ENCODE results near the gene KLHL11.
A peak's percentile ranks its signal among the peaks of the same experiment; 100 is the strongest.

Gene KLHL11

DNA sequence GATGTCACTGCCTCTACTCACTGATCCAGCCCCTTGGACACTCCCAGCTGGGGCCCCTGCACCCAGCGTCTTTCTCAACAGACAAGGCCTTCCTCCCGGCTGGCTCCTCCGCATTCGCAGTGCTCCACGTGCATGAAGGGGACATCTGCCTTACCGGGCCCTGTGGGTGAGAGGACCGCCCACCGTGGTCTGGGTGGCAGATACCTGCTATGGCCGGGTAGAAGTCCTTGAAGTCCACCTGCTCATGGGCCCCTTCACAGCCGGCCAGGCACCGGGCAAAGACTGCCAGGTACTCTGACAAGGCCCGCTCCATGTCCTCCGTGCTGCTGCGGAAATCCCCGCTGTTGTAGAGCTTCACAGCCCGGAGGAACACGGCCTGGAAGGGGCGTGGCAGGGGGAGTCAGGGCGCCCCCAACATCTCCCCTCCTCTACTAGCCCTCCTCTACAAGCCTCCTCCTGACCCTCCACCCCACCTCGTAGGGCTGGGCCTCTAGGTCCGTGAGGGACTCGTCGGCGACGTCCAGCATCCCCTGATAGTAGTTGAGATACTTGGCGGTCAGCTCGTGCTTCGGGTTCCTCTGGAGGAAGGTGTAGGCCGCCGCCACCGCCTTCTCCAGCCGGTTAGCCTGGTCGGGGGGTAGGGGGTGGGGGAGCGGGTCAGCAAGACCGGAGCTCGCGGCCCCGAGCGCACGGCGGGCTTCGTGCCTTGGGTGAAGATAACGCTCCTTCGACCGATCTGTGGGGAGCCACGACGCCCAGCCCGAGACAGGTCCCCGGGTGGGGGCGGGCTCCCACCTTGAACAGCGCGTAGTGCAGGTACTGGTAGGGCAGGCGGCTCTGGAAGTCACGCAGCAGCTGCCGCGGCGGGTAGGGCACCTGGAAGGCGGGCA lies 54.3 kb downstream of the KLHL11 start:
- Mint-ChIP-seq H3K36me3 (ENCODE audit: insufficient read depth) (peaks cover 8% of the 10 kb centered on the region), H3K27ac (ENCODE audit: low read depth) (no peak overlapping the region), H3K9me3 (no peaks in the 10 kb centered on the region), H3K4me1 (peaks cover 29% of the 10 kb centered on the region), H3K4me3 (peak overlapping the region; percentile 98), H3K27me3 (no peaks in the 10 kb centered on the region)
- ATAC-seq (replicated peaks; ENCODE audit: extremely low read depth, poor library complexity, severe bottlenecking) = peak; percentile 34
- no peak for DNase-seq (ENCODE audit: low spot score in 2 of 2)

DNA sequence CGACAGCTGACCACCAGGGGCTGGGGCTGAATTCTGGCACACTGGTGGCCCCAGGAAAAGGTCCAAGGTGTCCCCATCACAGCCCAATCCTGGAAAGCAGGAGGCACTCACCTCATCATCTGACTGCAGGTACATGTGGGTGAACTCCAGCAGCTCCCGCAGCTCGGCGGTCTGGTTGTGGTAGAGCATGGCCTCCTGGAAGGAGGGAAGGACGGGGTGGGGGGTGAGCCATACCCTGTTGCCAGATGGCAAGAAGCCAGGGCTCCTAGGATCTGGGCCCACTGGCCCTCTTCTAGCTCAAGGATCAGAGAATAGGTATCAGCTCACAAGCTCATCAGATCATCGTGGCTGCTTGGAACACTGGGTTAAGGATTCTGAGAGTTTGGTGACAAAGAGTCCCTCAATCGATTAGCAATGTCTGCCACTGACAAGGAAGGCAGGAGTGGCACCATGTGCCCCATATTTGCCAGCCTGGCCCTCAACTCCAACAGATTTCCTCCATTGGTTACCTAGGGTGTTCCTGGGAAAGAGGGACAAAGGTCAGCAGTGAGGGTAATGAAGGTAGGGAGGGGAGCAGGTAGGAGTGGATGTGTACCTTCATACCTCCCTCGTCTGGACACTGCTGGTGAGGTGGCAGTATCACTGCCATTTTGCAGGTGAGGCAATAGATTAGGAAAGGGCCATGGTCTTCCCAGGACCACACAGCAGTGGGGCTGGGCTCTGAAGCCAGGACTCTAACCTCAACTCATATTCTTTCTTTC lies 58.4 kb downstream of the KLHL11 start:
- H3K27me3 Mint-ChIP-seq = no peaks in the 10 kb centered on the region
- peaks cover 17% of the 10 kb centered on the region for H3K4me1 Mint-ChIP-seq
- ATAC-seq (replicated peaks; ENCODE audit: extremely low read depth, poor library complexity, severe bottlenecking) (no peak), DNase-seq (ENCODE audit: low spot score in 2 of 2) (no peak)
- peaks cover 5% of the 10 kb centered on the region for H3K36me3 Mint-ChIP-seq (ENCODE audit: insufficient read depth)
- peak overlapping the region; percentile 49 for H3K27ac Mint-ChIP-seq (ENCODE audit: low read depth)
- no peak overlapping the region for H3K4me3 Mint-ChIP-seq
- no peaks in the 10 kb centered on the region for H3K9me3 Mint-ChIP-seq
